ENCODE measurements around the gene UBE2J2.

- TF ChIP-seq EZH2 (IDR thresholded peaks at IDR 0.05; ENCODE audit: borderline replicate concordance, low read length) (no peak), CTCF (IDR thresholded peaks at IDR 0.05; ENCODE audit: low read length) (no peak)
These were observed 36.9 kb upstream of the UBE2J2 start for GRCh38 chr1:1310476-1311053.
